Mucosa of descending colon (tissue), 3 donors: ENCODE results near the gene NECTIN2. TPM values are rescaled to one million over a fixed set of nuclear protein-coding genes. Genes with fewer than 3 reads are reported as not detected.

ENCODE experiments used
- ATAC-seq: fragments of 200-7000 bp; cut with Tn5 transposase; one replicate; pipeline ENCODE4 v1.9.1; 2020; ENCODE audit warnings: mild to moderate bottlenecking, moderate library complexity
- DNase-seq, 3 donors: peaks; one replicate each; pipeline ENCODE4 v3.0.0-alpha.2; 2020
- H3K36me3 ChIP-seq: fragments of 200-600 bp; one replicate; pipeline ENCODE4 v1.8.0; 2021; ENCODE audit warnings: low read depth, mild to moderate bottlenecking
- H3K4me1 ChIP-seq: fragments of 200-600 bp; one replicate; pipeline ENCODE4 v1.8.0; 2021; ENCODE audit warnings: low read depth, mild to moderate bottlenecking
- H3K4me3 ChIP-seq: fragments of 200-600 bp; one replicate; pipeline ENCODE4 v1.8.0; 2021; ENCODE audit warnings: mild to moderate bottlenecking
- H3K9me3 ChIP-seq: fragments of 200-600 bp; one replicate; pipeline ENCODE4 v1.8.0; 2021; ENCODE audit warnings: mild to moderate bottlenecking
- intact Hi-C, 2 donors: fragments of 100-400 bp; cut with DNase I in 1 of 2; cut with micrococcal nuclease in 1 of 2; formaldehyde crosslinking; loops; one replicate each; pipeline versions ENCODE4 v1.11.0 to v1.11.1; 2022; cut with DNase I, micrococcal nuclease
- total RNA-seq, 3 donors: library from RNA; stranded (reverse); fragmentation: NEBNext Ultra II Directional in 2 of 3; extraction: Animal tissue kit (Norgen Biotek cat#: 25700) in 2 of 3; gene quantifications; one replicate each; pipeline versions ENCODE4 v1.2.1 to v1.2.4, GENCODE V29; 2021 to 2023
- TF ChIP-seq, protein P1 (sequence below): fragments of 200-600 bp; IDR thresholded peaks from one replicate; pipeline ENCODE4 v1.8.0; 2022; ENCODE audit warnings: antibody characterized with exemption, mild to moderate bottlenecking
- donor health status: DM: no; HTN: no; CAD: no; lungs with moderate emphysema.
- donor health status: DM: no; HTN: no; CAD: no.
- donor health status: DM: no; HTN: yes; CAD: no.

NECTIN2 gene
- total RNA-seq, 3 donors from 2014 or later: 65.3 to 109 (median 98.8) TPM

GRCh38 chr19:44846455-44847143 is 502 bp downstream of the NECTIN2 start:
- ATAC-seq (no peak), DNase-seq (peak; percentile 64 to 70 (median 68))
- TF ChIP-seq, protein P1, sequence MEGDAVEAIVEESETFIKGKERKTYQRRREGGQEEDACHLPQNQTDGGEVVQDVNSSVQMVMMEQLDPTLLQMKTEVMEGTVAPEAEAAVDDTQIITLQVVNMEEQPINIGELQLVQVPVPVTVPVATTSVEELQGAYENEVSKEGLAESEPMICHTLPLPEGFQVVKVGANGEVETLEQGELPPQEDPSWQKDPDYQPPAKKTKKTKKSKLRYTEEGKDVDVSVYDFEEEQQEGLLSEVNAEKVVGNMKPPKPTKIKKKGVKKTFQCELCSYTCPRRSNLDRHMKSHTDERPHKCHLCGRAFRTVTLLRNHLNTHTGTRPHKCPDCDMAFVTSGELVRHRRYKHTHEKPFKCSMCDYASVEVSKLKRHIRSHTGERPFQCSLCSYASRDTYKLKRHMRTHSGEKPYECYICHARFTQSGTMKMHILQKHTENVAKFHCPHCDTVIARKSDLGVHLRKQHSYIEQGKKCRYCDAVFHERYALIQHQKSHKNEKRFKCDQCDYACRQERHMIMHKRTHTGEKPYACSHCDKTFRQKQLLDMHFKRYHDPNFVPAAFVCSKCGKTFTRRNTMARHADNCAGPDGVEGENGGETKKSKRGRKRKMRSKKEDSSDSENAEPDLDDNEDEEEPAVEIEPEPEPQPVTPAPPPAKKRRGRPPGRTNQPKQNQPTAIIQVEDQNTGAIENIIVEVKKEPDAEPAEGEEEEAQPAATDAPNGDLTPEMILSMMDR: no peak
- Histone ChIP-seq H3K4me3 (peak overlapping the region; percentile 93), H3K36me3 (no peaks in the 10 kb centered on the region), H3K4me1 (peaks cover 22% of the 10 kb centered on the region), H3K9me3 (no peaks in the 10 kb centered on the region)
- intact Hi-C loops: no loop called here

- peak; percentile 85 to 88 (median 86) for DNase-seq
- H3K4me3 ChIP-seq: peak overlapping the region; percentile 93
- no peaks in the 10 kb centered on the region for H3K9me3 ChIP-seq
- intact Hi-C loops: no loop called here
- peak; percentile 44 for ATAC-seq
- H3K4me1 ChIP-seq: peaks cover 22% of the 10 kb centered on the region
- H3K36me3 ChIP-seq: no peaks in the 10 kb centered on the region
- TF ChIP-seq, protein P1: no peak
Observed at GRCh38 chr19:44847144-44848035, 1.3 kb downstream of the NECTIN2 start.

DNA sequence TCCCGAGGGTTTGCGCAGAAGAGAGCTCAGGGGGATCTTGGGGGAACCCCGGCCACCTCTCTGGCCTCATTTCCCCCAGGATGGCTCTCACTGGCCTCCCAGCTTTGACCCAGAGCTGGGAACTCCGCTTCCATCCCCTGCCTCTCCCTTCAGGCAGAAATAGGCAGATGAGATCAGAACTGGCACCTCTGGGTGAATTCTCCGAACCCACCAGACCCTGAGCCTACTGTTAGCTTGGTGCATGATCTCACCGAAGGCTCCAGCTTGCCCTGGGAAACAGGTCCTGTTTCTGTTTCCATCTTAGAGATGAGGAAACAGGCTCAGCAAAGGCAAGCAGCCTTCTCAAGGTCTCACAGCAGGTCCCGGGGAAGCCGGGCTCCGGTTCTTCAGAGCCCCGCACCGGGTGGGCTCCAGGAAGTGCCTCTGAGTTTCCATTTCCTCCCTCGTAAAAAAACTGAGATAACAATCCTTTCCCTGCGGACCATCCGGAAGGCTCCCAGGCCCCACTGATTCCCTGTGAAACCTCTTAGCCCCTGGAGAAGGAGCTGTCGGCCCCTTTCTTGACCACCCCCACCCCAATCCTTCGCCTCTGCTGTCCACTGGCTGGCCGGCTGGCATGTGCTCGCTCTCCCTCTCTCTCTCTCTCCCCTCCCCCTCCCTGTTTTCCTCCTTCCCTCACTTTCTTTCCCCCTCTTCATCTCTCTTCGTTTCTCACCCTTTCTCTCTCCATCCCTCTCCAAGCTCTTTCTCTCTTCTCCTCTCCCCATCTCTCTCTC is 2.1 kb downstream of the NECTIN2 start:
- ATAC-seq: no peak
- intact Hi-C loops: no loop called here
- peaks cover 22% of the 10 kb centered on the region for H3K4me1 ChIP-seq

GRCh38 chr19:44848812-44849447 is 2.8 kb downstream of the NECTIN2 start:
- H3K9me3 ChIP-seq: no peaks in the 10 kb centered on the region
- intact Hi-C loops: no loop called here
- H3K4me1 ChIP-seq: peaks cover 22% of the 10 kb centered on the region
- DNase-seq: peak; percentile 31 to 55 (median 50)
- no peak for ATAC-seq
- TF ChIP-seq, protein P1: no peak
- no peak overlapping the region for H3K4me3 ChIP-seq
- no peaks in the 10 kb centered on the region for H3K36me3 ChIP-seq

More for the DNA sequence above, 2.1 kb downstream of the NECTIN2 start:
- no peaks in the 10 kb centered on the region for H3K9me3 ChIP-seq
- peak overlapping the region; percentile 93 for H3K4me3 ChIP-seq
- TF ChIP-seq, protein P1: no peak
- DNase-seq: peak in 1 of 3 donors; percentile 30
- H3K36me3 ChIP-seq: no peaks in the 10 kb centered on the region

- Histone ChIP-seq H3K36me3 (no peaks in the 10 kb centered on the region), H3K4me3 (no peak overlapping the region), H3K9me3 (no peaks in the 10 kb centered on the region), H3K4me1 (peaks cover 12% of the 10 kb centered on the region)
- TF ChIP-seq, protein P1: no peak
- no peak for ATAC-seq
- intact Hi-C loops: no loop called here
- DNase-seq: no peak
Observed at GRCh38 chr19:44850641-44851109, 4.6 kb downstream of the NECTIN2 start.
